Rectal smooth muscle tissue (tissue), 1 donor: ENCODE data around the gene ISL1.

Experiments used
- H3K27ac ChIP-seq: one replicate; pipeline ENCODE4 v1.7.0; 2013; ENCODE audit warnings: low read depth, low read length, inconsistent platforms
- H3K27me3 ChIP-seq: one replicate; pipeline ENCODE4 v1.7.0; 2013; ENCODE audit warnings: low read length; ENCODE audit not compliant: control insufficient read depth, insufficient read depth
- H3K36me3 ChIP-seq: one replicate; pipeline ENCODE4 v1.7.0; 2013; ENCODE audit warnings: low read length; ENCODE audit not compliant: control insufficient read depth, insufficient read depth
- H3K4me1 ChIP-seq: one replicate; pipeline ENCODE4 v1.7.0; 2013; ENCODE audit warnings: low read length; ENCODE audit not compliant: control insufficient read depth, insufficient read depth
- H3K4me3 ChIP-seq: one replicate; pipeline ENCODE4 v1.7.0; 2013; ENCODE audit warnings: low read length
- H3K9ac ChIP-seq: one replicate; pipeline ENCODE4 v1.7.0; 2013; ENCODE audit warnings: low read length

Gene ISL1

GRCh38 chr5:51414516-51414915 is 31.3 kb downstream of the ISL1 start:
- no peaks in the 10 kb centered on the region for H3K36me3 ChIP-seq
- H3K4me1 ChIP-seq = no peaks in the 10 kb centered on the region
- H3K9ac ChIP-seq = no peak overlapping the region
- H3K27ac ChIP-seq = no peak overlapping the region
- H3K4me3 ChIP-seq = no peak overlapping the region
- no peaks in the 10 kb centered on the region for H3K27me3 ChIP-seq

GRCh38 chr5:51416149-51416548 is 32.9 kb downstream of the ISL1 start:
- no peaks in the 10 kb centered on the region for H3K36me3 ChIP-seq
- no peak overlapping the region for H3K9ac ChIP-seq
- H3K27ac ChIP-seq = no peak overlapping the region
- H3K27me3 ChIP-seq = no peaks in the 10 kb centered on the region
- H3K4me3 ChIP-seq = no peak overlapping the region
- H3K4me1 ChIP-seq = no peaks in the 10 kb centered on the region

- no peaks in the 10 kb centered on the region for H3K36me3 ChIP-seq
- no peaks in the 10 kb centered on the region for H3K4me1 ChIP-seq
- H3K9ac ChIP-seq = no peak overlapping the region
- H3K27ac ChIP-seq = no peak overlapping the region
- H3K27me3 ChIP-seq = no peaks in the 10 kb centered on the region
- H3K4me3 ChIP-seq = no peak overlapping the region
Measured at GRCh38 chr5:51433052-51433710, 49.9 kb downstream of the ISL1 start.

- no peaks in the 10 kb centered on the region for H3K27me3 ChIP-seq
- H3K27ac ChIP-seq = no peak overlapping the region
- no peak overlapping the region for H3K4me3 ChIP-seq
- no peaks in the 10 kb centered on the region for H3K36me3 ChIP-seq
- no peak overlapping the region for H3K9ac ChIP-seq
- H3K4me1 ChIP-seq = no peaks in the 10 kb centered on the region
Measured at GRCh38 chr5:51439232-51439631, 56.0 kb downstream of the ISL1 start.
